Measurements from ENCODE around the gene IL27RA.

IL27RA gene

GRCh38 chr19:14096272-14096992 is 64.9 kb downstream of the IL27RA start:
- Histone ChIP-seq H3K9ac (no peak overlapping the region), H3K36me3 (peaks cover 27 to 84% (median 75%) of the 10 kb centered on the region in 11 experiments), H3K4me2 (no peak overlapping the region), H3K4me1 (peaks cover 7 to 12% (median 8%) of the 10 kb centered on the region in 10 experiments; a peak in 18 of 20 replicates), H3K27ac (no peak overlapping the region), H3K4me3 (no peak overlapping the region), H4K20me1 (peaks cover 0 to 9% (median 0%) of the 10 kb centered on the region in 11 experiments; a peak in 3 of 22 replicates), H3K27me3 (no peaks in the 10 kb centered on the region), H3K9me3 (replicated peaks in 1 of 11) (peaks cover 11 to 21% (median 15%) of the 10 kb centered on the region in 11 experiments)
- TF ChIP-seq Cebpa-rat (IDR thresholded peaks at IDR 0.05), result no peak

GRCh38 chr19:14097532-14098151 is 66.1 kb downstream of the IL27RA start:
- Histone ChIP-seq H3K27ac (no peak overlapping the region), H3K9ac (no peak overlapping the region), H3K4me1 (peaks cover 0 to 3% (median 0%) of the 10 kb centered on the region in 10 experiments; a peak in 3 of 20 replicates), H3K36me3 (peaks cover 35 to 97% (median 87%) of the 10 kb centered on the region in 11 experiments), H3K9me3 (replicated peaks in 1 of 11) (peaks cover 11 to 21% (median 15%) of the 10 kb centered on the region in 11 experiments), H3K27me3 (no peaks in the 10 kb centered on the region), H3K4me3 (no peak overlapping the region), H3K4me2 (no peak overlapping the region), H4K20me1 (peaks cover 0 to 15% (median 0%) of the 10 kb centered on the region in 11 experiments; a peak in 5 of 22 replicates)
- no peak for TF ChIP-seq Cebpa-rat (IDR thresholded peaks at IDR 0.05)

- peaks cover 53 to 100% (median 97%) of the 10 kb centered on the region in 11 experiments for H3K36me3 ChIP-seq
- no peak overlapping the region for H3K4me2 ChIP-seq
- H3K9me3 ChIP-seq (replicated peaks in 1 of 11), result no peaks in the 10 kb centered on the region
- peaks cover 0 to 11% (median 0%) of the 10 kb centered on the region in 10 experiments; a peak in 4 of 20 replicates for H3K4me1 ChIP-seq
- H3K27me3 ChIP-seq, result no peaks in the 10 kb centered on the region
- H3K9ac ChIP-seq, result no peak overlapping the region
- H4K20me1 ChIP-seq, result peaks cover 0 to 32% (median 4%) of the 10 kb centered on the region in 11 experiments; a peak in 7 of 22 replicates
- no peak overlapping the region for H3K4me3 ChIP-seq
- TF ChIP-seq Cebpa-rat (IDR thresholded peaks at IDR 0.05), result no peak
- no peak overlapping the region for H3K27ac ChIP-seq
Measured at GRCh38 chr19:14101003-14101545, 69.5 kb downstream of the IL27RA start.

- no peak for TF ChIP-seq Cebpa-rat (IDR thresholded peaks at IDR 0.05)
- Histone ChIP-seq H3K27me3 (no peaks in the 10 kb centered on the region), H3K9me3 (replicated peaks in 1 of 11) (no peaks in the 10 kb centered on the region), H3K27ac (peak overlapping the region in 1 of 11 experiments; percentile 23; a peak in 1 of 22 replicates), H3K4me1 (peaks cover 0 to 11% (median 0%) of the 10 kb centered on the region in 10 experiments; a peak in 4 of 20 replicates), H3K4me3 (no peak overlapping the region), H3K9ac (peak overlapping the region in 5 of 11 experiments; percentile 4 to 21 (median 9); a peak in 1 of 22 replicates), H3K4me2 (no peak overlapping the region), H3K36me3 (peaks cover 52 to 99% (median 96%) of the 10 kb centered on the region in 11 experiments), H4K20me1 (peaks cover 0 to 42% (median 5%) of the 10 kb centered on the region in 11 experiments; a peak in 12 of 22 replicates)
Measured at GRCh38 chr19:14102102-14102696, 70.6 kb downstream of the IL27RA start.

GRCh38 chr19:14102756-14103155 is 71.2 kb downstream of the IL27RA start:
- Histone ChIP-seq H3K4me2 (no peak overlapping the region), H4K20me1 (peaks cover 0 to 42% (median 11%) of the 10 kb centered on the region in 11 experiments; a peak in 17 of 22 replicates), H3K4me3 (no peak overlapping the region), H3K27ac (0 out of 22 replicates have a peak overlapping the region, but pooled peaks of 1 of the 11 experiments have one; percentile 4), H3K9me3 (replicated peaks in 1 of 11) (no peaks in the 10 kb centered on the region), H3K36me3 (peaks cover 52 to 99% (median 96%) of the 10 kb centered on the region in 11 experiments), H3K27me3 (no peaks in the 10 kb centered on the region), H3K4me1 (peaks cover 0 to 11% (median 0%) of the 10 kb centered on the region in 10 experiments; a peak in 4 of 20 replicates), H3K9ac (peak overlapping the region in 8 of 11 experiments; percentile 4 to 24 (median 18); a peak in 3 of 22 replicates)
- TF ChIP-seq Cebpa-rat (IDR thresholded peaks at IDR 0.05), result no peak

All from BLaER1 treated with 17β-estradiol and CSF1 and Interleukin-3, amounts not matched to agents 10 nM and 100 nM (cell line).